ENCODE measurements around the gene NOS3.

NOS3 gene

DNA sequence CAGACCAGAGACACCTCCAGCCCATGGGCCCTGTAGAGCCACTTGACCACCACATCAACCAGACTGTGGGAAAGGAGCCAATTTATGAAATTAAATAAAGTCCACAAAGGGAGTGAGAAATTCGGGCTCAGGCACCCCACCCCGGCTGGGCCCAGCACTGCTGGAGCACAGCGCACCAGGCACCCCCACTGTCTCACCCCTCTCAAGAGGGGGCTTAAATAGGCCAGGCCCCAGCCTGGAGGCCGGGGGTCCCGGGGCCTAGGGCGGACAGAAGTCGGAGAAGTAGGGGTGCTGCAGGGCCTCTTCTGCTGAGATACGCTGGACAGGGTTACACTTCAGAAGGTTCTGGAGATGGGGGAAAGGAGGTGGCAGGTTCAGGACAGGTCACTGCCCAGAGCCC is 62.9 kb downstream of the NOS3 start:
- in situ Hi-C loops (cut with MboI; ENCODE audit: low sequenced_read_pairs), result no loop called here

DNA sequence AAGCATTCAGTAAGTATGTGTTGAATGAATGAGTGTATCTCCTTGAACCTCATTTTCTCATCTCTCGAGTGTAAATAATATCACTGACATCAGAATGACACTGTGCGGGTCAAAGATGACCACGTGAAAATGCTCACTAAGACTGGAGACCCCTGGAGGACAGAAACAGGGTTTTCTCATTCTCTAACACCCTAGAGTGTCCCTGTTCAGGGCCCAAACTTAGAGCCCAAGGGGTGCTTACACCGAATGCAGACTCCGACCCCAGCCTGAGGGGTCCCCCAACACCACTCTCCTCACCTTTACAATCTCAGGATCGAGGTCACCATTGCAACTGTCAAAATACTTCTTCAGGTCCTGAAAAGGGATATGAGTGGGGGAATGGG is 65.5 kb downstream of the NOS3 start:
- in situ Hi-C loops (cut with MboI; ENCODE audit: low sequenced_read_pairs), result no loop called here

DNA sequence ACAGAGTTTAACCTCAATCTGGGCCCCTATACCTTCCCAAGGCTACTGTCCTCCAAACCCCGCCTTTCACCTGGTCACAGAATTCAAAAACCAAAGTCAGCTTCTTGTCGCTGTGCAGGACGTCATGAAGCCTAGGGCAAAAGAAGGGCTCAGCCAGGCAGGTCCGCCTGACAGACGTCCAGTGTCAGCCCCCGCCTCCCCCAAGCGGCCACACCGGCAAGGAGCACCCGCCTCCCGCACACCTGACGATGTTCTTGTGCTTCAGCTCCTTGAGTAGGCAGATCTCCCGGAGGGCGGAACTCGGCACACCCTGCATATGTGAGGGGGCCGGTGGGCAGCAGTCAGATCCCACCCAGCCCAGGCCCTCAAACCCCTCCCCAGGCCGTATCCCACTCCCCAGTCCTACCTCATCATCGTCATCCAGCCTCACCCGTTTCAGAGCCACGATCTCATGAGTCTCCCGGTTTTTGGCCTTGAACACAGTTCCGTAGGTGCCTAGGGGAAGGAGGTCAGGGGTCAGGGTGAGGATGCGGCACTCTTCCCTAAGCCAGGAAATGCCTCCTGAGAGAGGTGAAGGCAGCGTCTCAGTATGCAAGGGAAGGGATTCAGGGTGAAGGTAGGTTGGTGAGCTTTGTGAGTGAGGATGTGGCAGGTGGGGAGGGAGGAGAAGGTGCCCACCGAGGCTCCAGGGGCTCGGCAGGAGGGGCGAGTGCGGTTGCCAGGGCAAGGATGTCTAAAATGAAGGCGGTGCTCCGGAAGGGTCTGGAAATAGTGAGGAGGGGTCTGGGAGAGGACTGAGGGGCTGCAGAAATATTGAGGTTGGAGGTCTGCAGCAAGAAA is 66.1 kb downstream of the NOS3 start:
- in situ Hi-C loops (cut with MboI; ENCODE audit: low sequenced_read_pairs), result no loop called here

GRCh38 chr7:151057506-151057988 is 66.7 kb downstream of the NOS3 start, which contains the start of gene CDK5:
CDK5 (minus strand) TSS chr7:151057897; CDS start chr7:151057848, 49 bp downstream.
- in situ Hi-C loops (cut with MboI; ENCODE audit: low sequenced_read_pairs), result no loop called here

DNA sequence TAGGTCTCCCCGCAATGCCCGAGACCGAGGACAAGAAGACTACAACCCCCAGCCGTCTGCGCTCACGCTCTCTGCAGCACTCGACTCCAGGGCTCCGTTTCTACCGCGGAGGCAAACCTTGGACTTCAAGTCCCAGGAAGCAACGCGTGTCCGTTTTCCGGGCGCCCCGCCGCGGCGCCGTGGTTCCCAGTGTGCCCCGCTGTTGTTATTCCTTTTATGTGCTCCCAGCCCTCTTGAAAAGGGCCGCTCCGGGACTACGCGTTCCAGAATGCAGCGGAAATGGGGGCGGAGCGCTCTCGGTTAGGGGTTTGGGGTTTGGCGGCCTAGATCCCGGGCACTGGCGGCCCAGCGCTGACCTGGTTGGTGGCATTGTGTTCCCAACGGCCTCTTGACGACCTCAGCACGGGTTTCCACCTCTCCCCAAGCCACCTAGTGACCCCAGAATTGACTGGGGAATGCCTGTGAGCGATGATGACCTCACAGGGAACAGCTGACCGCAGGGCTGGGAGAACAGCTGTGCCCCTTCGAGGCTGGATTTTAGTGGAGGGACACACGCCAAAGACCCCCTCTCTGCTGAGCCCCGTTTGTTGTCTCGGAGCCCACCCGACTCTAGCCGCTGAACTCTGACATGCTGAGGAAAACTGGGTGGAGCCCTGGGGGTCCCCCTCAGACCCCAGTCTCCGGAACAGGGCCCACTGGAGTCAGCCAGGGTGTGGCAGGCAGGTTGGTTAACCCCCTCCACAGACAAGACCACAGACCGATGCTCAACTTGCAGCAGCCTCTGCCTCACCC is 67.4 kb downstream of the NOS3 start:
- in situ Hi-C loops (cut with MboI; ENCODE audit: low sequenced_read_pairs), result no loop called here

DNA sequence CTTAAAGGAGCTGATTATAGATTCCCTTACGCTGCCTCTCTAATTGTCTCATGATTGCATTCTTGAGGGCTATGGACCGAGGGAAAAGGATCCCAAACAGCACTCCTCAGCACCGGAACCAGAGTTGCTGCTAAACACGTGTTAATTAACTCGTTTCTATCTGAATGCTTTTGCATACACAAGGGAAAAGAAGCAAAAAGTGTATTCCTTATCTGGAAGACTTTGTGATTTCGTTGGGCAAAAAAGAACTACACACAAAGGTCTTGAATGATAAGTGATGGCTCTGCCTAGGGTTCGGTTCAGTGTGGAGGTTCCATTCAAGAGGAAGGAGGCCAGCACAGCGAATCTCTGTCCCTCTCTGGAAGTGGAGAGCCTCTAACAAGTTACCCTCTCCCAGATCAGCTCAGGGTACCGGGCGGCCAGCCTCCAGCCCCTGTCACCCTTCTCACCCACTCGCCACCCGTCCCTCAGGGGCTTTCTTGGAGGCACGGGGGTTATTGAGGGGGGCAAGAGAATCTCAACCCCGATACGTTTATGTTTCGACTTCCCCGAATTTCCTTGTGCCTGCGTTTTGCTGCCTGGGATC is 68.1 kb downstream of the NOS3 start:
- in situ Hi-C loops (cut with MboI; ENCODE audit: low sequenced_read_pairs), result no loop called here

- in situ Hi-C loops (cut with MboI; ENCODE audit: low sequenced_read_pairs), result no loop called here
Observed at GRCh38 chr7:151059367-151060112, 68.7 kb downstream of the NOS3 start, which contains the start of gene SLC4A2. SLC4A2 (plus strand) TSS chr7:151059589; CDS start chr7:151061988, 2,399 bp downstream.

- in situ Hi-C loops (cut with MboI; ENCODE audit: low sequenced_read_pairs), result no loop called here
Observed at GRCh38 chr7:151060113-151060415, 69.2 kb downstream of the NOS3 start.

DNA sequence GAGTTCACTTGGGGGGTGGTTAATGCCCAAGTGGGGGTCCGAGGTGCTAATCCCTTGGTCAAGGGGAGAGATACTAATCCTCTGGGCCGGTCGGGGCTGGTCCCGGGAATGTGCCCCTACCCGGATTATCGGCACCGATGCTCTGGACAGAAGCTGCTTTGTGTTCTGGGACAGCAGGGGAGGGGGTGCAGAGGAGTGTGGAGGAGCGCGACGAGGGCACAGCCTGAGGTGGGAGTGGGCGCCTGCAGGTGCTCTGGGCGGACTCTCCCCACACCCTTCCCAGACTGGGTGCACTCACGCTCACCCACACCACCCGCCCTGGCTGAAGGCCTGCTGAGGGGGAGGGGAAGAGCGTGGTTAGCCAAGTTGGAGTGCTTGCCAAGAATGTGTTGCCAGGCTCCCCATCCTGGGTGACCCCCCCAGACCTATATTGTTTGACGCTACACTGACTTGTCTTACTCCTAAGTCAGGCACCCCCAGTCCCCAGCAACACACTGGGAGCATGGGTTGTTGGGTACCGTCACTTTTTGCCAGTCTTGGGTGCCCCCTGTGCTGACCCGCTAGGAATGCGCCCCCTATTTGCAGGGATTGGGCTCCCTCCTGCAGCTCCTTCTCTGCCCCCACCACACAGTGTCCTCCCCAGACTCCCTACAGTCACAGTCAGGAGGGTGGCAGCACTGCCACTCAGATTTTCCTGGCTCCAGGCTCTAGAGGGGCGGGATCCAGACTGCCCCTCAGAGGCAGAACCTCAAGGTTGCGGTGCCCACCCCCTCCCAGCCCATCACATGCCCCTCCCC is 69.8 kb downstream of the NOS3 start:
- in situ Hi-C loops (cut with MboI; ENCODE audit: low sequenced_read_pairs), result no loop called here

DNA sequence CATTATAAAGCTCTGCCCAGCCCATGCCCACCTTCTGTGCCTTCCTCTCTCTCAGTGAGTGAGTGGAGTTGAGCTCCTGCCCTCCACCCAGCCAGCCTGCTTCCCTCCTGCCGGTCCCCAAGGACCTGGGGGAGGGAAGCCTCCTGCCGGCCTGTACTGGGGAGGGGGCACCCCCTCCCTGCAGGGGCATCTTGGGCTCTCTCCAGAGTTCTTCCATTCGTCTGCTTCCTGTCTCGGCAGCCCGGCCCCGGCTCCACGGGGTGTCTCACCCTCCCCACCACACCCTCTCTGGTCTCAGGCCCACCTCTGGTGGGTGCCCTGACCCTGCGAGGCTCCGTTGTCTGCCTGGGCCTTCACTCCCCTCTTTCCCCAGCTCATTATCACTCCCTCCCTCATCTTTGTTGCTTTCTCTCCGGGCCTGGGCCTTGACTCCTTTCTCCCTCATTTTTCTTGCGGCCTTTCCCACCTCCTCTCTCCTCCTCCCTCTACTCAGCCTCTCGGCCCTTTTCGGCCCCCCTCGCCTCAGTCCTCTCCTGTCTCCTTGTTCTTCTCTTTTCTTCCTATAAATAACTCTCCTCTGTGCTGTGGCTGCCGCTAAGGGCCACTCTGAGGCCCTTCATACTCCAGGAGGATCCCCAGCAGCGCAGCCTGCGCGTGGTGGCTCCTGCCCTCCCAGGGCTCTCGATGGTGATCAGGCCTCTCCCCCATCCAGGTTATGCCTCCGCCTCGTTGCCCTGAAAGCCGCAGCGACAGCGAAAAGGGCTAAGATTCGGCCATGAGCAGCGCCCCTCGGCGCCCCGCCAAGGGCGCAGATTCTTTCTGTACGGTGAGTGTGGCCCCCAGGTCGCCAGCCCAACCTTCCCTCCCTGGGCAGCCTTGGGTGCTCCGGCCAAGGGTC is 70.6 kb downstream of the NOS3 start:
- in situ Hi-C loops (cut with MboI; ENCODE audit: low sequenced_read_pairs), result no loop called here

GRCh38 chr7:151062111-151062398 is 71.2 kb downstream of the NOS3 start:
- in situ Hi-C loops (cut with MboI; ENCODE audit: low sequenced_read_pairs), result no loop called here

DNA sequence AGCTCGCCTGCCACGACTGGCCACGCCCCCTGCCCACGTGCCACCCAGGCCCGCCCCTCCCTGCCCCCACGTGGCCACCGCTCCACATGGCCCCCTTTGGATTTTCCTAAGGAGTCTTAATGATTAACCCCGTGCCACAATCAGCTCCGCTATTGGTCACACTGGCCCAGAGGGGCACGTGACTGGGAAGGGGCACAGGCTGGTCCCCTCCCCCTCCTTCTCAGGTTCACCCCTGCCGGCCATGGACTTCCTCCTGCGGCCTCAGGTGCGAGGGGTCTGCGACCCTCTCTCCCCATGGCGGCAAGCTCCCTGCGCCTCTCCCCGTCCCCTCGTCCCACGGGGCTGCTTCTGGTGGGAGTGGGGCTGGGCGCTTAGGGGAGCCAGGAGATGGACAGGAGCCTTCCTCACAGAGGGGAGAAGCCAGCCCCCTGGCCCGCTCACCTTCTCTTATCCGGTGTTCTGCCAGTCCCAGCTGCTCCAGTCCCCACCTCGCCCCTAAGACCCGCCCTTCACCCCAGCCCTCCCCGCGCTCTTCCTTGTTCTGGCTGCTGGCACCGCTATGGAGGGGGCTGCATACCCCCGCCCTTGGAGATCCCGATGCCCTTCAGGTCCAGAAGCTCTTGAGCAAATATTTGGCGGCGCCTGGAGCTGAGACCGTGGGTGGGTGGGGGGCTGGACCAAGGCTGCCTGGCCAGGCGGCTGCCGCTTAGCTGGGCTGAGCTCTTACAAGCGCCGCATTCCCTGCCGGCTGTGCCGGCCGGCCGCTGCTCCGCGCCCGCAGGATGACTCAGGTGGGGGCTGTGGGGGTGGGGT is 71.8 kb downstream of the NOS3 start:
- in situ Hi-C loops (cut with MboI; ENCODE audit: low sequenced_read_pairs), result no loop called here

DNA sequence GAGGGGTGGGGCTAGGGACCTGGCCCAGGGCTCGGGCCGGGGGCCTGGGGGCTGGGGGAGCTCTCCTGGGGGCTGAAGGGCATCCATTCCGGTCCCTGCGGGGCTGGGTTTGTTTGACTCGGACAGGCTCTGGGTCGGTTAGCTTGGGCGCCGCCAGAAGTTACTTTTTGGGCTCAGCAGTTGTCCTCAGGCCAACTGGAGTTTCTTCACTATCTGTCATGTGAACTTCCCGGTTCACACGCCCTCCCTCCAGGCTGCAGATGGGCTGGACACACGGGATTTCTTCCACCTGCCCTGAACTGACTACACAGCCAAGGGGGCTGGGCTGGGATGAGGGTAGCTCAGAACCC is 72.4 kb downstream of the NOS3 start:
- in situ Hi-C loops (cut with MboI; ENCODE audit: low sequenced_read_pairs), result no loop called here

All from hTERT RPE-1 (cell line).